GM12878 (cell line): ENCODE data around the gene CD52. TPM values are rescaled to one million over a fixed set of nuclear protein-coding genes. Genes with fewer than 3 reads are reported as not detected.

ENCODE experiments used
- CBFB ChIP-seq: IDR thresholded peaks from 2 replicates; pipeline ENCODE4 v1.6.1; 2016; ENCODE audit warnings: antibody characterized with exemption, low read depth
- CHD2 ChIP-seq: IDR thresholded peaks from 2 replicates; pipeline ENCODE4 v1.6.1; 2011; ENCODE audit warnings: low read depth, low read length, improper control_type of control experiment, borderline replicate concordance
- CUX1 ChIP-seq: IDR thresholded peaks from 2 replicates; pipeline ENCODE4 v1.6.1; 2012; ENCODE audit warnings: improper control_type of control experiment, low read depth, low read length; ENCODE audit not compliant: insufficient replicate concordance
- IKZF2 ChIP-seq, 2 experiments: fragments of 450-650 bp; IDR thresholded peaks; 2 replicates each; pipeline ENCODE4 v1.6.1; 2017; ENCODE audit warnings: mild to moderate bottlenecking in 2 of 2, moderate library complexity in 2 of 2
- RELB ChIP-seq: fragments of 450-650 bp; IDR thresholded peaks from 2 replicates; pipeline ENCODE4 v1.6.1; 2017; ENCODE audit warnings: low read depth, mild to moderate bottlenecking, moderate library complexity
- polyA plus RNA-seq, 11 experiments: library from polyadenylated mRNA; depleted of rRNA in 4 of 11; unstranded in 6 of 11; stranded (reverse) in 5 of 11; fragments of >200 nt; fragmentation: Nextera tagmentation in 4 of 11; fragmentation: Illumina TruSeq in 1 of 11; extraction: Ambion mirVana in 4 of 11; extraction: Trizol in 1 of 11; gene quantifications; 1 replicate in 1 of 11; 2 replicates in 10 of 11; pipeline versions ENCODE4 v1.2.1 to v1.2.3, GENCODE V29; 2011 to 2016; ENCODE audit warnings: inconsistent platforms in 2 of 11, missing spikeins in 2 of 11, low read depth in 1 of 11
- total RNA-seq, 4 experiments: library from RNA; depleted of rRNA in 3 of 4; stranded (reverse); fragments of >200 nt in 3 of 4; fragmentation: Illumina TruSeq in 1 of 4; extraction: Trizol in 1 of 4; gene quantifications; 2 replicates each; pipeline versions ENCODE4 v1.2.1 to v1.2.3, GENCODE V29; 2013 to 2021
- TF ChIP-seq, protein P1 (sequence below): IDR thresholded peaks from 2 replicates; pipeline ENCODE4 v1.6.1; 2011; ENCODE audit warnings: borderline replicate concordance, low read depth, mild to moderate bottlenecking, moderate library complexity, mixed read lengths, low read length; ENCODE audit not compliant: insufficient read depth; ENCODE audit errors: extremely low read length
- TF ChIP-seq, protein P2 (sequence below): fragments of 450-650 bp; formaldehyde crosslinking; IDR thresholded peaks from 2 replicates; pipeline ENCODE4 v1.5.0; 2022; ENCODE audit warnings: mild to moderate bottlenecking, missing genetic modification characterization
- TF ChIP-seq, protein P3 (sequence below): fragments of 450-650 bp; formaldehyde crosslinking; IDR thresholded peaks from 2 replicates; pipeline ENCODE4 v1.4.0; 2020; ENCODE audit warnings: mild to moderate bottlenecking, moderate library complexity

CD52 gene
- total and polyA plus RNA-seq, 10 of the 15 experiments (the other 5 are each of a cell fraction or from before 2014, with no cell fraction given) = 237 to 2,736 (median 532) TPM

DNA sequence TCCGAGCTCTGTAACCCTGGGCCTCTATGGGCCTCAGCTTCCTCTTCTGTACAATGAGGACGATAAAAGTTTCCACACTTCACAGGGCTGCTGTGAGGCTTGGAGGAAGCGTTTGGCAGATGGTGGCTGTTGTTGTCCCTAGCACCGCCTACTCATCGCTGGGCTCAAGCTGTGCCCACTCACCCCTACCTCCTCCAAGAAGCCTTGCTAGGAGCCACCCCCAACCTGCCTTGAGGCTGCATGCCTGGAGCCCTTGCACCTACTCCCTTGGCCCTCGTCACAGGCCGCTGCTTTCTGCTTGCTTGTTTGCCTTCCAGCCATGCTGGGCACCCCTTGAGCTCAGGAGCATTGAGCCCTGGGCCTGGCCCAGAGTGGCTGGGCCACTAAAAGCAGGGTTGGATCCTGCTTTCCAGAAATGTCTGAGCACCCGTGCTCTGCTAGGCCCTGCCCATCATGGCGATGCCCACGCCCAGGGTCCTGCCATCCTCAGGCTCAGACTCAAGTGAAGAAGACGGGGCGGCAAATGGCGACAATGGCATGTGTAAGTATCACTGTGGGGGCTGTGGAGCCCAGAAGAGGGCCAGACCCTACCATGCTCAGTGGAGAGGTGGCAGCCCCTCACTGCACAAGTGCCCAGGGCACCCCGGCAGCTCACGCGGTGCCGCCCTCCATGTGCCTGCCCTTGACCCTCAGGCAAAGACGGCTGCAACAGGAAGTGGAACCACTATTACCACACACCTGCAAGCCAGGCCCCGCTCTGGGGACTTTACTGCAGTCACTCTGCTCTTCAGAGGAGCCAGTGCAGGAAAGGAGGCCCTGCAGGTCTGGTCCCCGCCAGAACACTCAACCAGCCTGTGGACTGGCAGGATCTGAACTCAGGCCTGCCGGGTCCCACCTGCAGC, 28.3 kb upstream of the CD52 start (continued):
- TF ChIP-seq, protein P1, sequence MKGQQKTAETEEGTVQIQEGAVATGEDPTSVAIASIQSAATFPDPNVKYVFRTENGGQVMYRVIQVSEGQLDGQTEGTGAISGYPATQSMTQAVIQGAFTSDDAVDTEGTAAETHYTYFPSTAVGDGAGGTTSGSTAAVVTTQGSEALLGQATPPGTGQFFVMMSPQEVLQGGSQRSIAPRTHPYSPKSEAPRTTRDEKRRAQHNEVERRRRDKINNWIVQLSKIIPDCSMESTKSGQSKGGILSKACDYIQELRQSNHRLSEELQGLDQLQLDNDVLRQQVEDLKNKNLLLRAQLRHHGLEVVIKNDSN = no peak
- TF ChIP-seq, protein P2, sequence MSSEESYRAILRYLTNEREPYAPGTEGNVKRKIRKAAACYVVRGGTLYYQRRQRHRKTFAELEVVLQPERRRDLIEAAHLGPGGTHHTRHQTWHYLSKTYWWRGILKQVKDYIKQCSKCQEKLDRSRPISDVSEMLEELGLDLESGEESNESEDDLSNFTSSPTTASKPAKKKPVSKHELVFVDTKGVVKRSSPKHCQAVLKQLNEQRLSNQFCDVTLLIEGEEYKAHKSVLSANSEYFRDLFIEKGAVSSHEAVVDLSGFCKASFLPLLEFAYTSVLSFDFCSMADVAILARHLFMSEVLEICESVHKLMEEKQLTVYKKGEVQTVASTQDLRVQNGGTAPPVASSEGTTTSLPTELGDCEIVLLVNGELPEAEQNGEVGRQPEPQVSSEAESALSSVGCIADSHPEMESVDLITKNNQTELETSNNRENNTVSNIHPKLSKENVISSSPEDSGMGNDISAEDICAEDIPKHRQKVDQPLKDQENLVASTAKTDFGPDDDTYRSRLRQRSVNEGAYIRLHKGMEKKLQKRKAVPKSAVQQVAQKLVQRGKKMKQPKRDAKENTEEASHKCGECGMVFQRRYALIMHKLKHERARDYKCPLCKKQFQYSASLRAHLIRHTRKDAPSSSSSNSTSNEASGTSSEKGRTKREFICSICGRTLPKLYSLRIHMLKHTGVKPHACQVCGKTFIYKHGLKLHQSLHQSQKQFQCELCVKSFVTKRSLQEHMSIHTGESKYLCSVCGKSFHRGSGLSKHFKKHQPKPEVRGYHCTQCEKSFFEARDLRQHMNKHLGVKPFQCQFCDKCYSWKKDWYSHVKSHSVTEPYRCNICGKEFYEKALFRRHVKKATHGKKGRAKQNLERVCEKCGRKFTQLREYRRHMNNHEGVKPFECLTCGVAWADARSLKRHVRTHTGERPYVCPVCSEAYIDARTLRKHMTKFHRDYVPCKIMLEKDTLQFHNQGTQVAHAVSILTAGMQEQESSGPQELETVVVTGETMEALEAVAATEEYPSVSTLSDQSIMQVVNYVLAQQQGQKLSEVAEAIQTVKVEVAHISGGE (CRISPR knock-in tag) = no peak
- TF ChIP-seq, protein P3, sequence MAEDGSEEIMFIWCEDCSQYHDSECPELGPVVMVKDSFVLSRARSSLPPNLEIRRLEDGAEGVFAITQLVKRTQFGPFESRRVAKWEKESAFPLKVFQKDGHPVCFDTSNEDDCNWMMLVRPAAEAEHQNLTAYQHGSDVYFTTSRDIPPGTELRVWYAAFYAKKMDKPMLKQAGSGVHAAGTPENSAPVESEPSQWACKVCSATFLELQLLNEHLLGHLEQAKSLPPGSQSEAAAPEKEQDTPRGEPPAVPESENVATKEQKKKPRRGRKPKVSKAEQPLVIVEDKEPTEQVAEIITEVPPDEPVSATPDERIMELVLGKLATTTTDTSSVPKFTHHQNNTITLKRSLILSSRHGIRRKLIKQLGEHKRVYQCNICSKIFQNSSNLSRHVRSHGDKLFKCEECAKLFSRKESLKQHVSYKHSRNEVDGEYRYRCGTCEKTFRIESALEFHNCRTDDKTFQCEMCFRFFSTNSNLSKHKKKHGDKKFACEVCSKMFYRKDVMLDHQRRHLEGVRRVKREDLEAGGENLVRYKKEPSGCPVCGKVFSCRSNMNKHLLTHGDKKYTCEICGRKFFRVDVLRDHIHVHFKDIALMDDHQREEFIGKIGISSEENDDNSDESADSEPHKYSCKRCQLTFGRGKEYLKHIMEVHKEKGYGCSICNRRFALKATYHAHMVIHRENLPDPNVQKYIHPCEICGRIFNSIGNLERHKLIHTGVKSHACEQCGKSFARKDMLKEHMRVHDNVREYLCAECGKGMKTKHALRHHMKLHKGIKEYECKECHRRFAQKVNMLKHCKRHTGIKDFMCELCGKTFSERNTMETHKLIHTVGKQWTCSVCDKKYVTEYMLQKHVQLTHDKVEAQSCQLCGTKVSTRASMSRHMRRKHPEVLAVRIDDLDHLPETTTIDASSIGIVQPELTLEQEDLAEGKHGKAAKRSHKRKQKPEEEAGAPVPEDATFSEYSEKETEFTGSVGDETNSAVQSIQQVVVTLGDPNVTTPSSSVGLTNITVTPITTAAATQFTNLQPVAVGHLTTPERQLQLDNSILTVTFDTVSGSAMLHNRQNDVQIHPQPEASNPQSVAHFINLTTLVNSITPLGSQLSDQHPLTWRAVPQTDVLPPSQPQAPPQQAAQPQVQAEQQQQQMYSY (CRISPR knock-in tag) = 0 out of 2 replicates have a peak, but pooled peaks have one; percentile 41
- TF ChIP-seq RELB (no peak), CHD2 (0 out of 2 replicates have a peak, but pooled peaks have one; percentile 25), CUX1 (no peak), IKZF2 (IDR thresholded peaks at IDR 0.05) (peak in 1 of 2 experiments; percentile 34; a peak in 1 of 4 replicates), CBFB (no peak)
